HepG2 (cell line): ENCODE results near the gene RPGRIP1. TPM values are rescaled to one million over a fixed set of nuclear protein-coding genes. Genes with fewer than 3 reads are reported as not detected.
A peak's percentile ranks its signal among the peaks of the same experiment; 100 is the strongest.

Source experiments
- AGO2 ChIP-seq: fragments of 200-400 bp; formaldehyde crosslinking; optimal IDR thresholded peaks from 2 replicates; pipeline ENCODE3; 2017; ENCODE audit warnings: mild to moderate bottlenecking, low read depth, low read length, moderate library complexity
- ARID3A ChIP-seq: IDR thresholded peaks from 2 replicates; pipeline ENCODE4 v1.6.1; 2012; ENCODE audit warnings: low read depth, low read length, improper control_type of control experiment
- ASH2L ChIP-seq: fragments of 300-600, 200-600 bp; sonication (generic); IDR thresholded peaks from 2 replicates; pipeline ENCODE4 v1.7.0; 2017; ENCODE audit warnings: low read depth, mild to moderate bottlenecking, moderate library complexity, mixed read lengths, low read length; ENCODE audit not compliant: insufficient read length
- ATF7-NPFF ChIP-seq: sonication (generic); formaldehyde crosslinking; IDR thresholded peaks from 2 replicates; pipeline ENCODE4 v1.8.1; 2023; ENCODE audit warnings: mild to moderate bottlenecking, low read depth, missing genetic modification reagents, moderate library complexity
- BCL6 ChIP-seq: IDR thresholded peaks from 2 replicates; pipeline ENCODE4 v1.6.1; 2016; ENCODE audit warnings: missing genetic modification reagents, missing compliant biosample characterization
- FOXA3 ChIP-seq: IDR thresholded peaks from 2 replicates; pipeline ENCODE4 v1.6.1; 2016; ENCODE audit warnings: missing genetic modification reagents, missing compliant biosample characterization
- FOXP4 ChIP-seq: sonication (generic); formaldehyde crosslinking; IDR thresholded peaks from 2 replicates; pipeline ENCODE4 v1.4.0; 2020; ENCODE audit warnings: missing genetic modification reagents
- NCOA1 ChIP-seq: sonication (generic); formaldehyde crosslinking; IDR thresholded peaks from 2 replicates; pipeline ENCODE4 v1.9.0; 2021; ENCODE audit warnings: missing genetic modification reagents
- REST ChIP-seq, 2 experiments: IDR thresholded peaks; 2 replicates each; pipeline ENCODE4 v1.6.1; 2011 to 2012; ENCODE audit warnings: low read length in 2 of 2, borderline replicate concordance in 1 of 2, low read depth in 1 of 2, mild to moderate bottlenecking in 1 of 2, moderate library complexity in 1 of 2
- RNF2 ChIP-seq: fragments of 450-650 bp; conservative IDR thresholded peaks from 2 replicates; pipeline ENCODE4 v1.6.1; 2016; ENCODE audit warnings: low read depth
- SNAPC4 ChIP-seq: sonication (generic); formaldehyde crosslinking; IDR thresholded peaks from 2 replicates; pipeline ENCODE4 v1.4.0; 2020; ENCODE audit warnings: mild to moderate bottlenecking, missing genetic modification reagents
- WIZ ChIP-seq: sonication (generic); formaldehyde crosslinking; IDR thresholded peaks from 2 replicates; pipeline ENCODE4 v1.5.1; 2020; ENCODE audit warnings: mild to moderate bottlenecking, missing genetic modification reagents
- XBP1 ChIP-seq: sonication (generic); formaldehyde crosslinking; IDR thresholded peaks from 2 replicates; pipeline ENCODE4 v1.5.0; 2020; ENCODE audit warnings: missing genetic modification reagents
- ZNF768 ChIP-seq: sonication (generic); formaldehyde crosslinking; IDR thresholded peaks from 2 replicates; pipeline ENCODE4 v1.4.0; 2020; ENCODE audit warnings: missing genetic modification reagents
- ZSCAN21 ChIP-seq: sonication (generic); formaldehyde crosslinking; IDR thresholded peaks from 2 replicates; pipeline ENCODE4 v1.8.0; 2022; ENCODE audit warnings: mild to moderate bottlenecking, missing genetic modification reagents, moderate library complexity, borderline replicate concordance
- polyA plus RNA-seq, 8 experiments: library from polyadenylated mRNA; depleted of rRNA in 3 of 8; stranded (reverse) in 7 of 8; unstranded in 1 of 8; fragments of >200 nt; fragmentation: Illumina TruSeq in 4 of 8; extraction: Trizol in 4 of 8; gene quantifications; 2 replicates each; pipeline versions ENCODE4 v1.2.1 to v1.2.3, GENCODE V29; 2011 to 2016; ENCODE audit warnings: low read depth in 4 of 8, missing spikeins in 1 of 8, mixed read lengths in 1 of 8; ENCODE audit not compliant: insufficient read depth in 1 of 8
- total RNA-seq, 5 experiments: library from RNA; depleted of rRNA; stranded (reverse); fragments of >200 nt; fragmentation: Illumina TruSeq; extraction: Trizol; gene quantifications; 2 replicates each; pipeline ENCODE4 v1.2.3, GENCODE V29; 2016; ENCODE audit warnings: low read depth in 1 of 5

The RPGRIP1 gene
- total and polyA plus RNA-seq, 2 of the 13 experiments (the other 11 are each of a cell fraction or from before 2014, with no cell fraction given): 0.13 to 1.1 TPM

GRCh38 chr14:21302013-21302835, 22.3 kb downstream of the RPGRIP1 start (continued):
- TF ChIP-seq FOXA3: peak; percentile 63; the same call in 1 of the 2 replicates
- 0 out of 4 replicates have a peak, but pooled peaks of 1 of the 2 experiments have one; percentile 6 for TF ChIP-seq REST (IDR thresholded peaks at IDR 0.05; ENCODE audit: borderline replicate concordance in 1 of 2, low read depth in 1 of 2, low read length in 2 of 2)
- TF ChIP-seq RNF2: no peak
- TF ChIP-seq SNAPC4: no peak
- 0 out of 2 replicates have a peak, but pooled peaks have one; percentile 22 for TF ChIP-seq FOXP4 (CRISPR knock-in tag)
- no peak for TF ChIP-seq ATF7-NPFF (CRISPR knock-in tag)
- 0 out of 2 replicates have a peak, but pooled peaks have one; percentile 32 for TF ChIP-seq BCL6 (CRISPR knock-in tag)
- TF ChIP-seq ZNF768 (CRISPR knock-in tag): no peak
- no peak for TF ChIP-seq XBP1 (CRISPR knock-in tag)
- 0 out of 2 replicates have a peak, but pooled peaks have one; percentile 31 for TF ChIP-seq NCOA1 (CRISPR knock-in tag)
- TF ChIP-seq ZSCAN21 (CRISPR knock-in tag): peak; percentile 61; the same call in 1 of the 2 replicates
- TF ChIP-seq AGO2: no peak
- TF ChIP-seq WIZ (CRISPR knock-in tag): no peak
- peak; percentile 37; the same call in 1 of the 2 replicates for TF ChIP-seq ARID3A
- TF ChIP-seq ASH2L: peak; percentile 66
